GM13977 (cell line): ENCODE measurements around the gene VAT1L.

Experiments used
- DNase-seq: peaks from one replicate; pipeline ENCODE4 v3.0.0; 2012; ENCODE audit warnings: low spot score
- CTCF ChIP-seq: IDR thresholded peaks from 2 replicates; pipeline ENCODE4 v1.5.1; 2012; ENCODE audit warnings: mild to moderate bottlenecking, control low read depth; ENCODE audit not compliant: insufficient read depth; ENCODE audit errors: extremely low read depth, missing control alignments
- in situ Hi-C: fragments of 300-500 bp; cut with MboI; formaldehyde crosslinking; loops from one replicate; pipeline ENCODE4 v1.12.0; 2022; ENCODE audit warnings: low sequenced_read_pairs, low pct_unique_long_range_greater_than_20kb, mixed read lengths, inconsistent platforms; ENCODE audit not compliant: unreplicated experiment

Gene VAT1L

GRCh38 chr16:77787452-77787851 lies 912 bp upstream of the VAT1L start:
- no peak for DNase-seq
- in situ Hi-C loops, result no loop called here
- no peak for TF ChIP-seq CTCF

- no peak for DNase-seq
- TF ChIP-seq CTCF, result no peak
- in situ Hi-C loops, result no loop called here
These were observed 983 bp downstream of the VAT1L start for GRCh38 chr16:77789085-77790008.

- in situ Hi-C loops, result no loop called here
- no peak for TF ChIP-seq CTCF
- no peak for DNase-seq
These were observed 1.6 kb downstream of the VAT1L start for GRCh38 chr16:77790009-77790372.

- in situ Hi-C loops, result no loop called here
- no peak for TF ChIP-seq CTCF
- DNase-seq, result no peak
These were observed 2.5 kb downstream of the VAT1L start for GRCh38 chr16:77790912-77791311.

- in situ Hi-C loops, result no loop called here
- DNase-seq, result no peak
- TF ChIP-seq CTCF, result no peak
These were observed 5.1 kb downstream of the VAT1L start for GRCh38 chr16:77793417-77793816.

- DNase-seq, result no peak
- no peak for TF ChIP-seq CTCF
- in situ Hi-C loops, result no loop called here
These were observed 6.2 kb downstream of the VAT1L start for GRCh38 chr16:77794586-77794985.
